ENCODE data around the gene ARAP2.

ARAP2 gene

GRCh38 chr4:36220776-36221175 is 23.5 kb downstream of the ARAP2 start:
- DNase-seq (ENCODE audit: low read depth, low spot score) = no peak

- no peak for DNase-seq (ENCODE audit: low read depth, low spot score)
These were observed 26.2 kb downstream of the ARAP2 start for GRCh38 chr4:36218121-36218520.

- DNase-seq (ENCODE audit: low read depth, low spot score) = no peak
These were observed 28.7 kb downstream of the ARAP2 start for GRCh38 chr4:36215627-36216026.

GRCh38 chr4:36214735-36215485 is 29.4 kb downstream of the ARAP2 start:
- DNase-seq (ENCODE audit: low read depth, low spot score) = no peak

DNA sequence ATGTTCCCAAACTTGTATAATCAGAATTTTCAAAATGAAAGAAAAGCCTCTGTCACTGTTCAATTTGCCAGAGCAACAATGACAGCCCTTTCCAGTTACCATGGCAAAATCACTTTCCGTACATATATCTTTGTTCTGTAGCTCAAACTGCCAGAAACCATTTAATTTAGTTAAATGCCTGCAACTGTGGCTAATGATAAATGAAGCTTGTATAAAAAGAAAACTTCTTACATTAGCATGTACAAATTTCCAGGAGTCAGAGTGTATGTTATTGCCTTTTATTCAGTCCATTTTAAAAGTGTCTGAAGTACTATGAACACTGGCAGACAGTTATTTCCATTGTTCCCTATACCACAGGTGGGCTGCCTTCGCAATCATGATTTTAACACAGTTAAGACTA is 30.3 kb downstream of the ARAP2 start:
- no peak for DNase-seq (ENCODE audit: low read depth, low spot score)

DNA sequence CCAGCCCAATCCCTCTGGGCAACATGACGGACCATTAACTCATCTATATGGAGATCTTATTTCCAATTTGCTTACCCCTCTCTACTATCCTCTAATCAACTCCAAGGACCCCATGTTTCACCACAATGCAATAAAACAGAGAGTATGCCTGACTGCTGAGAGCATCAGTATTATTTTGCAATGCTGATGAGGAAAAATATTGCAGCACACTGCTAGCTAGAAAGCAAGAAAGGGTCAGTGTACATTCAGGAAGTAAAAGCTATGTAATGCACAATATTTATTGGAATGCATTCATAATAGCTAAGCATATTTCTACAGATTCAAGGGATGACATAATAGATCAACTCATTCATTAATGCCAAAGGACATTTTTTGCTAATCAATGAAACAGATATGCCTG is 33.2 kb downstream of the ARAP2 start:
- no peak for DNase-seq (ENCODE audit: low read depth, low spot score)

DNA sequence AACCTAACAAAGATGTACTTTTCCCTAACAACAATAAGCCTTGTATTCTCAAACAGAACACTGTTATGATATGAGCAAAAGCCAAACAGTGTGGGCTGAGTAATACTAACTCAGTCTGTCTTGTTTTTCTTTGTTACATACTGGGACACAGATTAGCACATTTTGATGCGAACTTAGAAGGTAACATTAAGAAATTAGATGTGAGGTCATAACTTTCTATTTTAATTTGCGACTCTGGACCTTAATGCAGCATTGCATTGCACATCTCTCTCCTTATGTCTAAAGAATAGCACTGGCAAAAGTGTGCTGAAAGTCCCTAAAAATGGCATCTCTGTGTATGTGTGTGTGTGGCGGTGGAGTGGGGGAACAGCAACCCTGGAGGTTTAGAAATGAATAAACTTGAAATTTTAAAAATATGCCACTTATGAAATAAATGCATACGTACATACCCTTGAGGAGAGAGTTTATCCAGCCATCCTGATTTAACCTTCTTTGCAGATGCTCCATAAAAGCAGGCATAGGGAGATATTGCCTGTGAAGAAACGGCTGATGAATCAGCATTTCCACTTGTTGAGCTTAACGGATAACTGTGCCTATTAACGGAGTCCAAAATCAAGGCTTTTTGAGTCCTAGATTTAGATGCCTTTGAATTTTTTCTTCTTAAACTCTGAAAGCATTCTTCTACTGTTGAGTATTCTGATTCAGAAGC is 34.2 kb downstream of the ARAP2 start:
- DNase-seq (ENCODE audit: low read depth, low spot score) = no peak

DNA sequence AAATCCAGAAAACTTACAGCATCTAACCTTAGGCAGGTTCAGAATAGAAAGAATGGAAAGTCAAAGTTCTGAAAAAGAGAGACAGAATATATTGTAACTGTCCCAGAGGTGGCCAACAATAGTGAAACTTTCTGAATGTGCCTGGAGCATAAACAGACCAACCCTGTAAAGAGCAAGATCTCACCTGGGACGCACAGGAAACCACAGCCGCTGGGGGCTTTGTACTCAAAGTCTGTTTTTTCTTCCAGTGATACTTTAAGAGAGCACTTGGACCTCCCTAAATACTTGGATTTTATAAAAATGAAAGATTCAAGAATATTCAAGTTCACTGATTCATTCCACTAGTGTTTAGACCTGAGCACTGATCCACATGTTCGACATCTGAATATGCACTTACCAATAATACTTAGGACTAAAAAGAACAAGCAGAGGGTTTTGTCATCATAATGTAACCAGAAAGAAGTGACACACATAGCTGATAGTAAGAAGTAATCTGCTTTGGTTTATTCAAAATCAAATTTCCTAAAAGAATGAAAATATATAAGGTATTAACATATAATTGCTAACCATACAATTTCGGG is 35.3 kb downstream of the ARAP2 start:
- DNase-seq (ENCODE audit: low read depth, low spot score) = no peak

DNA sequence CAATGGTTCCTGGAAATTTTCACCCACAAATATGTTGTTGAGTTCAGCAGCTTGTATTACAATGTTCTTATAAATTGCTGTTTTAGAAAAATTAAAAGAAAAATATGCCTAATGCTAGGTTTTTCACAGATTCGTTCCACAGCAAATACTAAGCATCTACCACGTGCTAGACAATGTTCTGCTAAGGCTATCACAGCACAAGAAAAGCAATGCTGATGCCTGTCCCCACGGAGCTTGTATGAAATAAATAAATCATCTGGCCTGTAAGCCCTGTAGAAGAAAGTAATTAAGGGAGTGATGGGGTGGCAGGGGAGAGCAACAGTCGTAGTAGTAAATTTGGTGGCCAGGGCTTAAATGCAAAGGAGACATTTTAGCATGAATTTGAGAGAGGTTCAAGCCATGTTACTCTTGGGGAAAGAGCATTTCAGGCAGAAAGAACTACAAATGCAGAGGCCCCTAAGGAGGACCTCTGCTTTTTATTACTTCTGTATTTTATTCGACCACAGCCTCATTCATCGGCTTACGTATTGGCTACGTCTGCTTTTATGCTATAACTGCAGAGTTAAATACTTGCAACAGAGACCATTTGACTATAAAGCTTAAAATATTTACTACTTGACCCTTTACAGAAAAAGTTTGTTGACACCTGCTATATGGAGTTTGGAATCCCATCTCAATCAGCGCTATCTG is 36.3 kb downstream of the ARAP2 start:
- no peak for DNase-seq (ENCODE audit: low read depth, low spot score)

DNA sequence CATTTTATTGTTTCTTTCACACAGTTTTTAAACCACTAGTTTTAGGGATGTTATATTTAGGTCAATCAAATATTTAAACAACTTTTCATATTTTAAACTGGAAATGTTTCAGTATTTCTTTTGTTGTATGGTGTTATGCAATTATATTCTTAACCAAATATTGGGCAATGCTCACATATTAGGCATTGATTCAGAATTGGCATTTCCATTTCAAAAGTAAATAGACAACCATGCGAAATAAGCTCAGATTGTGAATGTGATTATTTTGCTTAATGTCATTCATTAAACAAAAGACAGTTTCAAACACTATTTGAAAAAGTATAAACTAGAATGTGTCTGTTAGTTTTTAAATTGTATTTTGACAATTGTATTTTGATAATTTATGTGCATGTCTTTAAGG is 36.9 kb downstream of the ARAP2 start:
- no peak for DNase-seq (ENCODE audit: low read depth, low spot score)

- DNase-seq (ENCODE audit: low read depth, low spot score) = no peak
These were observed 37.6 kb downstream of the ARAP2 start for GRCh38 chr4:36206603-36207311.

GRCh38 chr4:36206012-36206411 is 38.3 kb downstream of the ARAP2 start:
- no peak for DNase-seq (ENCODE audit: low read depth, low spot score)

- no peak for DNase-seq (ENCODE audit: low read depth, low spot score)
These were observed 45.5 kb downstream of the ARAP2 start for GRCh38 chr4:36198861-36199260.

DNA sequence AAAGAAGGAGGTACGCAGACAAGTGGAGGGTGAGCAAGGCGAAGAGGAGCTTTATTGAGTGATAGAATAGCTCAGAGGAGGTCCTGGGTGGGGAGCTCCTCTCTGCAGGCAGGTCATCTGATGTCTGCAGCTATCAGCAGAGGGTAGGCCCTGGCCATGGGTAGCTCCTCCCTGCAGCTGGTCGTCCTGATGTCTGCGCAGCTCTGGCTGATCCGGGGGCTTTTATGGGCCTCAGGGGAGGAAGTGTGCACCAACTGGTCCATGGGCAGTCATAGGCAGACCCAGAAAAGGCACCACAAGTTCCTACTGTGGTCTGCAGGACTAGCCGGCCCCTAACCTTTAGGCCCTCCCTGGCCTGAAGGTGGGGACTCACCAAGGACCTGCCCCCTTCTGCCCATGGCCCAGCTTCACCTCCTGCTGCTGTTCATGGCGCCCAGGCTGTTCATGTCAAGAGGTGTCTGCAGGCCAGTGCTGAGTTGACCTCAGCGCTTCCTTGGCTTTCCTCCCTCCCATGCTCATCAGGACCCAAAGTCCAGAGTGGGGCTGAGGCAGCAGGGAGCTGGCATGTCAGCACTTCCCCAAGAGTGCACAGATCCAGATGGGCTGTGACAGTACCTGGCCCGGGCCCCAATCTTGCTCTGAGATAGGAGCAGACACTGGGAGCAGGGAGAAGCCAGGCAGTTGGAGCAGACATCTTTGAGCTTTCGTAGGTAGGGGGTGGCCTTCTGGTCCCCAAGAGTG is 46.1 kb downstream of the ARAP2 start:
- no peak for DNase-seq (ENCODE audit: low read depth, low spot score)

- no peak for DNase-seq (ENCODE audit: low read depth, low spot score)
These were observed 46.8 kb downstream of the ARAP2 start for GRCh38 chr4:36197501-36197900.

DNA sequence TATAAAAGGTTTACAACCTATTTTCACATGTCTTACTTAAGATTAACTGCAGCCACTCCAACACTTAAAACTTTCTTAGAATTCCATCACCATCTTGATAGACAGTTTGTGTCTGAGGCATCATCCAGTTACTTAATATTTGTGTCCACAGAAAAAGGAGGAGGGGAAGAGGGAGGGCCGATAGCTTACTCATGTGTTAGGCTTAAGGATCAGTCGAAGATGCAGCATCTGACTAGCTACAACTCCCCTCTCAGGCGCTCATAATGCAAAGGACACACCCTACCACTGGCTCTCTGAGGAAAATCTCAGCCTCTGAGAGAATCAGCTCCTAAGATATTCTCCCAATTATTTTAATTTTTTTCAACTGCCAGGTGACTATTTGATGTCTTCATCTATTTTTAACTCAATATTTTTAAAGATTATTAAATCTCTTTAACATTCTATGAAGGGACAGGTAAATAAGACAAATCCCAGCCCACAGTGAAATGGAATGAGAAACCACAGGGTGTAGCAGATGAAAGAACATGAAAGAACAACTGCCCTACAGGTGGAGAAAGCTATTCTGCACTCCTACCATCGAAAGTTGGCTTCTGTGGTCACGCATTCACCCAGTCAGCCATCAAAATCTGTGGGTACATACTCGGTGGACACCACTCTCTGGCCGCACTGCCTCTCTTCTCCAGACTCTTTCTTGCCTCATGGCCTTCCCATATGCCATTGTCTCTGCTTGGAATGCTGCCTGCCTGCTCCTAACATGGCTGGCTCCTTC is 48.0 kb downstream of the ARAP2 start:
- DNase-seq (ENCODE audit: low read depth, low spot score) = no peak

- DNase-seq (ENCODE audit: low read depth, low spot score) = no peak
These were observed 51.4 kb downstream of the ARAP2 start for GRCh38 chr4:36192922-36193321.

- DNase-seq (ENCODE audit: low read depth, low spot score) = no peak
These were observed 54.6 kb downstream of the ARAP2 start for GRCh38 chr4:36189511-36190226.

GRCh38 chr4:36187723-36188333 is 56.5 kb downstream of the ARAP2 start:
- DNase-seq (ENCODE audit: low read depth, low spot score) = no peak

Data from ELF-1 (cell line).